OCI-LY3 (cell line): ENCODE results near the gene STARD9.

Experiments used
- H2AFZ ChIP-seq: fragments of 200-600, 300-600 bp; shearing (Covaris generic); 2 replicates; pipeline ENCODE4 v1.6.0; 2014; ENCODE audit warnings: antibody characterized with exemption, low read depth, low read length
- H3K27ac ChIP-seq: fragments of 200-600, 300-600 bp; sonication (generic); 2 replicates; pipeline ENCODE4 v1.5.1; 2014; ENCODE audit warnings: mild to moderate bottlenecking, low read length, moderate library complexity, mixed read lengths
- H3K27me3 ChIP-seq: fragments of 200-600, 300-600 bp; sonication (generic); 2 replicates; pipeline ENCODE4 v1.6.1; 2014; ENCODE audit warnings: low read depth, low read length, mixed read lengths
- H3K36me3 ChIP-seq: fragments of 200-600, 300-600 bp; sonication (generic); replicated peaks from 2 replicates; pipeline ENCODE3; 2014; ENCODE audit warnings: low read depth, low read length, mixed read lengths
- H3K4me1 ChIP-seq: fragments of 300-600, 200-600 bp; sonication (generic); 2 replicates; pipeline ENCODE4 v1.6.1; 2014; ENCODE audit warnings: low read length, mixed read lengths
- H3K4me2 ChIP-seq: fragments of 200-600, 300-600 bp; sonication (generic); 2 replicates; pipeline ENCODE4 v1.6.1; 2014; ENCODE audit warnings: low read length, mixed read lengths
- H3K4me3 ChIP-seq: fragments of 300-600, 200-600 bp; sonication (generic); 2 replicates; pipeline ENCODE4 v1.5.1; 2014; ENCODE audit warnings: antibody characterized with exemption, mild to moderate bottlenecking, low read length, moderate library complexity
- H3K79me2 ChIP-seq: fragments of 300-600, 200-600 bp; shearing (Covaris generic); 2 replicates; pipeline ENCODE4 v1.6.1; 2014; ENCODE audit warnings: mild to moderate bottlenecking, low read length, mixed read lengths
- H3K9ac ChIP-seq: fragments of 300-600, 200-600 bp; shearing (Covaris generic); 2 replicates; pipeline ENCODE4 v1.6.0; 2014; ENCODE audit warnings: mild to moderate bottlenecking, low read length, moderate library complexity
- H3K9me3 ChIP-seq: fragments of 200-600, 300-600 bp; shearing (Covaris generic); 2 replicates; pipeline ENCODE4 v1.6.1; 2014; ENCODE audit warnings: low read length, mixed read lengths; ENCODE audit not compliant: insufficient read depth
- H4K20me1 ChIP-seq: fragments of 200-600, 300-600 bp; sonication (generic); 2 replicates; pipeline ENCODE4 v1.6.1; 2016; ENCODE audit warnings: low read length, mixed read lengths; ENCODE audit not compliant: insufficient read depth
- EZH2phosphoT487 ChIP-seq: fragments of 200-600 bp; shearing (Covaris generic); IDR thresholded peaks from 2 replicates; pipeline ENCODE4 v1.6.1; 2018; ENCODE audit warnings: antibody characterized with exemption, mixed run types, low read depth
- TF ChIP-seq, protein P1 (sequence below): fragments of 200-600, 300-600 bp; sonication (generic); IDR thresholded peaks from 2 replicates; pipeline ENCODE4 v1.5.1; 2014; ENCODE audit warnings: antibody characterized with exemption, low read length, low read depth

The STARD9 gene

DNA sequence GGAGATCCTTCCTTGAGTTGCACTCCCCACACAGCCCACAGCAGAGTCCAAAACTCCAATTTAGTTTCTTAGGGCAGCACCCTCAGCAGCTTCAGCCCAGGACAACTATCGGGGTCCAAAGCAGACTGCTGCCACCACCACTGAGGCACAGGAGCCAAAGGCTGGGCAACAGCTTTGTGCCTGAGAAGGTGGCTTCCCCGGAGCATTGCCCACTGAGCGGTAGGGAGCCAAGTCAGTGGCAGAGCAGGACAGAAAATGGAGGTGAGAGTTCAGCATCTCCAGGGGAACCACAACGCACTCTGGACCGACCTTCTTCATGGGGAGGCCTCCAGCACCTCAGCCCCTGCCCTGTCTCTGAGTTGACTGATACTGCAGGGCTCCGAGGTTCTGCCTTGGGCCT lies 118.1 kb downstream of the STARD9 start:
- Histone ChIP-seq H3K9me3 (no peaks in the 10 kb centered on the region), H4K20me1 (no peaks in the 10 kb centered on the region), H3K27me3 (no peaks in the 10 kb centered on the region), H3K79me2 (no peaks in the 10 kb centered on the region), H3K4me1 (no peaks in the 10 kb centered on the region), H3K4me2 (no peak overlapping the region), H3K4me3 (no peak overlapping the region), H3K9ac (no peak overlapping the region), H3K36me3 (no peaks in the 10 kb centered on the region), H2AFZ (no peak overlapping the region), H3K27ac (no peak overlapping the region)
- TF ChIP-seq EZH2phosphoT487 = no peak
- TF ChIP-seq, protein P1, sequence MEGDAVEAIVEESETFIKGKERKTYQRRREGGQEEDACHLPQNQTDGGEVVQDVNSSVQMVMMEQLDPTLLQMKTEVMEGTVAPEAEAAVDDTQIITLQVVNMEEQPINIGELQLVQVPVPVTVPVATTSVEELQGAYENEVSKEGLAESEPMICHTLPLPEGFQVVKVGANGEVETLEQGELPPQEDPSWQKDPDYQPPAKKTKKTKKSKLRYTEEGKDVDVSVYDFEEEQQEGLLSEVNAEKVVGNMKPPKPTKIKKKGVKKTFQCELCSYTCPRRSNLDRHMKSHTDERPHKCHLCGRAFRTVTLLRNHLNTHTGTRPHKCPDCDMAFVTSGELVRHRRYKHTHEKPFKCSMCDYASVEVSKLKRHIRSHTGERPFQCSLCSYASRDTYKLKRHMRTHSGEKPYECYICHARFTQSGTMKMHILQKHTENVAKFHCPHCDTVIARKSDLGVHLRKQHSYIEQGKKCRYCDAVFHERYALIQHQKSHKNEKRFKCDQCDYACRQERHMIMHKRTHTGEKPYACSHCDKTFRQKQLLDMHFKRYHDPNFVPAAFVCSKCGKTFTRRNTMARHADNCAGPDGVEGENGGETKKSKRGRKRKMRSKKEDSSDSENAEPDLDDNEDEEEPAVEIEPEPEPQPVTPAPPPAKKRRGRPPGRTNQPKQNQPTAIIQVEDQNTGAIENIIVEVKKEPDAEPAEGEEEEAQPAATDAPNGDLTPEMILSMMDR = no peak

DNA sequence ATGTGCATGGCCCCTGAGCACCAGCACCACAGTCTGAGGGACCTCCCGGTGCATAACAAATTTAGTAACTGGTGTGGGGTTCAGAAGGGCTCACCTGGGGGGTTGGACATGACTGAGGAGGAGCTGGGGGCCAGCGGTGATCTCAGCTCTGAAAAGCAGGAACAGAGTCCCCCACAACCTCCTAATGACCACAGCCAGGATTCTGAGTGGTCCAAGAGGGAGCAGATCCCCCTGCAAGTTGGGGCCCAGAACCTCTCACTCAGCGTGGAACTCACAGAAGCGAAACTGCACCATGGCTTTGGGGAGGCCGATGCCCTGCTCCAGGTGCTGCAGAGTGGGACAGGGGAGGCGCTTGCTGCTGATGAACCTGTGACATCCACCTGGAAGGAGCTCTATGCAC lies 118.5 kb downstream of the STARD9 start:
- no peak overlapping the region for H2AFZ ChIP-seq
- H3K27me3 ChIP-seq = no peaks in the 10 kb centered on the region
- H3K4me2 ChIP-seq = no peak overlapping the region
- no peaks in the 10 kb centered on the region for H3K79me2 ChIP-seq
- TF ChIP-seq, protein P1 = no peak
- no peak for TF ChIP-seq EZH2phosphoT487
- H3K9ac ChIP-seq = no peak overlapping the region
- no peak overlapping the region for H3K4me3 ChIP-seq
- no peaks in the 10 kb centered on the region for H3K9me3 ChIP-seq
- no peaks in the 10 kb centered on the region for H3K4me1 ChIP-seq
- H3K27ac ChIP-seq = no peak overlapping the region
- no peaks in the 10 kb centered on the region for H3K36me3 ChIP-seq
- no peaks in the 10 kb centered on the region for H4K20me1 ChIP-seq

DNA sequence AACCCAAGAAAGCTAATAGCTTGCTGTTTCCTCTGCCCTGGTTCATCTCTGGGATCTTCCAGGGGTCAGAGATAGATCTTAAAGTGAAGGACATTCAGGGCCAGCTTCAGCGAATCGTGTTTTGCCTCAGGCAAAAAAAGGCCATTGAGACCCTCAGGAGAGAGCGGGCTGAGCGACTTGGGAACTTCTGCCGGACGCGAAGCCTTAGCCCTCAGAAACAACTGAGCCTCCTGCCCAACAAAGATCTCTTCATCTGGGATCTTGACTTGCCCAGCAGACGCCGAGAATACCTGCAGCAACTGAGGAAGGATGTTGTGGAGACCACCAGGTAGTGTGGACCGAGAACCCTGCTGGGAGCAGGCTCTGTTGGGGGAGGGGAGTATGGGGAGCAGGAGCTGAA lies 119.0 kb downstream of the STARD9 start:
- no peaks in the 10 kb centered on the region for H3K36me3 ChIP-seq
- no peak overlapping the region for H2AFZ ChIP-seq
- H3K9me3 ChIP-seq = no peaks in the 10 kb centered on the region
- no peak overlapping the region for H3K4me3 ChIP-seq
- H3K27me3 ChIP-seq = no peaks in the 10 kb centered on the region
- TF ChIP-seq EZH2phosphoT487 = no peak
- H3K4me2 ChIP-seq = no peak overlapping the region
- no peaks in the 10 kb centered on the region for H4K20me1 ChIP-seq
- H3K9ac ChIP-seq = no peak overlapping the region
- H3K27ac ChIP-seq = no peak overlapping the region
- H3K4me1 ChIP-seq = no peaks in the 10 kb centered on the region
- no peaks in the 10 kb centered on the region for H3K79me2 ChIP-seq

DNA sequence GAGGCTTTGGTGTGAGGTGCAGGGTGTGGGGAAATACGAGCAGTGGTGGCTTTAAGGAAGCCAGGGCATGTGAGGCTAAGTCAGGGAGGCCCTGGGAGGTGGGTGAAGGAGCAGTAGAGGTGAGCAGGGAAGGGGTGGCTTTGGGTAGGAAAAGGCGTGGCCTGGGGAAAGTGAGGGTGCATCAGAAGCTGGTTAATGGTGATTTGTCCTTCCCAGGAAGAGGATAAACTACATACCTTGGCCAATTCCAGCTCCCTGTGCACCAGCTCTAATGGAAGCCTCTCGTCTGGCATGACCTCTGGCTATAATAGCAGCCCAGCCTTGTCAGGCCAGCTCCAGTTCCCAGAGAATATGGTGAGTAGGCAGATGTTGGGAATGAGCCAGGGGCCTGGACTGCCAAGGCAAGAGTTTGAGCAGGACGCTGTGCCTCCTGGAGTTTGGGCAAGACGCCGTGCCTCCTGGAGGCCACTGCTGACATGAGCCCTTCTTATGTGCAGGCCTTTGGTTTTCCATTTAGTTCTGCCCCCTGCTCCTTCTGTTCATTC lies 120.2 kb downstream of the STARD9 start:
- Histone ChIP-seq H3K9me3 (no peaks in the 10 kb centered on the region), H3K4me1 (no peaks in the 10 kb centered on the region), H4K20me1 (no peaks in the 10 kb centered on the region), H3K4me3 (no peak overlapping the region), H2AFZ (no peak overlapping the region), H3K27me3 (no peaks in the 10 kb centered on the region), H3K4me2 (no peak overlapping the region), H3K79me2 (no peaks in the 10 kb centered on the region), H3K9ac (no peak overlapping the region), H3K36me3 (no peaks in the 10 kb centered on the region), H3K27ac (no peak overlapping the region)
- no peak for TF ChIP-seq EZH2phosphoT487
- TF ChIP-seq, protein P1 = no peak
